Measurements from ENCODE around the gene CARD14.

- TF ChIP-seq CTCF (IDR thresholded peaks at IDR 0.05) = no peak
- TF ChIP-seq POLR2A (IDR thresholded peaks at IDR 0.05) = no peak
Observed at GRCh38 chr17:80205811-80206210, 36.0 kb downstream of the CARD14 start.
